GM19395 (cell line): ENCODE data around the gene ARID1A.

Experiments used
- ATAC-seq: cut with Tn5 transposase; IDR thresholded peaks from one replicate; pipeline ENCODE4 v1.9.1; 2021; ENCODE audit warnings: mild to moderate bottlenecking, moderate library complexity; ENCODE audit not compliant: unreplicated experiment

The ARID1A gene

DNA sequence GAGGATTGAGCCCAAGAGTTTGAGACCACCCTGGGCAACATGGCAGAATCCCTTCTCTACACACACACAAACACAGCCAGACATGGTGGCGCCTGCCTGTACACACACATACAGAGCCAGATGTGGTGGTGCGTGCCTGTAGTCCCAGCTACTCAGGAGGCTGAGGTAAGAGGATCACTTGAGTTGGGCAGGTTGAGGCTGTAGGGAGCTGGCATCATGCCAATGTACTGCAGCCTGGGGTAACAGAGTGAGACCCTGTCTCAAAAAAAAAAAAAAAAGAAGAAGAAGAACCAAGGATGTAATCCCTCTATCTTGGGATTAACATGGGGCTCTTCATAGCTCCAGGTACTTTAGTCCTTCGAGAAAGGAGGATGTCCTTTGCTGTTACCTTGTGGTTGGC, 62.5 kb downstream of the ARID1A start:
- no peak for ATAC-seq

GRCh38 chr1:26759531-26759930, 63.7 kb downstream of the ARID1A start:
- no peak for ATAC-seq

GRCh38 chr1:26761217-26761616, 65.4 kb downstream of the ARID1A start:
- ATAC-seq = no peak

DNA sequence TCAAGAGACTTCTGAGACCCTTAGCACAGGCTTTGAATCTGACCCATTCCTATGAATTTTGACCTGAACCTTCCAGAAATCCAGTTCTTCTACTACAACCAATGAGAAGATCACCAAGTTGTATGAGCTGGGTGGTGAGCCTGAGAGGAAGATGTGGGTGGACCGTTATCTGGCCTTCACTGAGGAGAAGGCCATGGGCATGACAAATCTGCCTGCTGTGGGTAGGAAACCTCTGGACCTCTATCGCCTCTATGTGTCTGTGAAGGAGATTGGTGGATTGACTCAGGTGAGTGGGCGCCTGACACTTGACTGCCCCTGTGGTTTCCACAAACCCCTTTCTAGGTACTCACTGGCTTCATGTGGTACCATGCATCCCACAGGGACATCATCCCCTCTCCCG, 71.9 kb downstream of the ARID1A start:
- ATAC-seq = no peak

DNA sequence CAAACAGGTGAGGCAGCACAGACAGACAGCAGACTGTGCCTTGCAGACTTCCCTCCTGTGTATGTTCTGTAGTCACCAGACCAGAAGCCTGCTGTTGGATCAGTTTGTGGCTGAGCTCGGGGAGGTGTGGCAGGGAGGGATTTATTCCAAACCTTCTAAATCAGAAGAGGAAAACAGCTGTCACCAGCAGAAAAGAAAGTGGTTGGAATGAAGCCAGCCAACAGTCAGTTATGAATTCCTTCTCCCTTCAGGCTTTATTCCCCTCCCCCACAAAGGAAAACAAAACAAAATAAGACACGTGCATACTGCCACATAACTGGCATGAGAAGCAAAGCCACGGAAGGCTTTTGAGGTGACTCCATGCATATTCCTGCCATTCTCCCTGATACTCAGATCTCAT, 72.9 kb downstream of the ARID1A start:
- ATAC-seq = no peak

DNA sequence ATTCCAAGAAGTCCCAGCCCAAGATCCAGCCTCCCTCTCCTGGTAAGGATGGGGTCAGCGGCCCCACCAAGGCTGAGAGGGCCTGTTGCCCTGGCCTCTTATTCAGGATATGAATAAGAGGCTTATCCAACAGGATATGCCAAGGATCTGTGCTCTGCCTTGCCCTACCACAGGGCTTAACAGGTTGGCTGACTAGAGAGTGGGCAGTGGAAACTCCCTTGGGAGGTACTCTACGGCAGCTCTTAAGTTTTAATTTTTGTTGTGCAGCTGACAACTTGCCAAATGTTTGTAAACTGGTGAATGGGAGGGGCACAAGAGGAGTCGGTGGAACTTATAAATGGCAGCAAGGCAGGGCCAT, 75.4 kb downstream of the ARID1A start:
- ATAC-seq = no peak

DNA sequence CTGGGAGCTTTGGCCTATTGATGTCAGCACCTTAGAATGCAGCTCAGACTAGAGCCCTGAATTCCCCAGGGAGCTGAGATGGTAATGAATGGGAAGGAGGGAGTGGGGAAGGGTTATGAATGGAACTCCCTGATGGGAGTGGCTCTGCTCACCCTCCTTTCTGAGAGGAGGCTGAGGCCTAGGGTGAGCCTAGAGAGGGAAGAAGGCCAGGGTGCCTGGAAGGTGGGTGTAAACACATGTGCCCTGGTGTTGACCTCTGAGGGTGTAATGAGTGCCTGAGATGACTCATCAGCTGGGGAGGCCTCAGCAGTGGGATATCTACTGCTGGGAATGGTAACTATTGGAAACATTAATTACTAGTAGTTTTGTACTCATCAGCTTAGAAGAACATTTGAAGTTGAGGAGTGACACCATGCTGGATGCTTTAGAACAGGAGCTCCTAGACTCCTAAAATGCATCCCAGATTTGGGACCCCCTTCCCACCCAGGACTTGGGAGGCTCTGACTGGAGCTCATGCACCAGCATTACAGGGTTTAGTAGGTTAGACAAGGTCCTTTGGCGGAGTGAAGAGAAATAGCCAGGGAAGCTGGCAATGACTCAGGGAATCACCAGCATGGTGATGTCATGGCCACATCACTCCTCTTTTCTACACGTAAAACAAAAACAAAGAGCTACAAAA, 76.0 kb downstream of the ARID1A start:
- no peak for ATAC-seq

DNA sequence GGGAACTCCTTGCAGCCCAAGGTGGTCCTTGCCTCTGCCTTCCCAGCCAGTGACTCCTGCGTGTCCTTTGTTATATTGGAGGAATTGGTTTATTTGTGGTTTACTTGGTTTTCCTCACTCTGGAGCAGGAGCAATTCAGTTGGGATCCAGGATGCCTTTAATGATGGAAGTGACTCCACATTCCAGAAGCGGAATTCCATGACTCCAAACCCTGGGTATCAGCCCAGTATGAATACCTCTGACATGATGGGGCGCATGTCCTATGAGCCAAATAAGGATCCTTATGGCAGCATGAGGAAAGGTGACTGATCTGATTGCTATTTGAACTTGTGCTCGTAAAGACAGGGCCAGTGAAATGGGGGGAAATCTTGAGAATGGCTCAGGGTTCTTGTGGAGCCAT, 76.9 kb downstream of the ARID1A start:
- ATAC-seq = no peak

GRCh38 chr1:26774462-26774861, 78.6 kb downstream of the ARID1A start:
- no peak for ATAC-seq

DNA sequence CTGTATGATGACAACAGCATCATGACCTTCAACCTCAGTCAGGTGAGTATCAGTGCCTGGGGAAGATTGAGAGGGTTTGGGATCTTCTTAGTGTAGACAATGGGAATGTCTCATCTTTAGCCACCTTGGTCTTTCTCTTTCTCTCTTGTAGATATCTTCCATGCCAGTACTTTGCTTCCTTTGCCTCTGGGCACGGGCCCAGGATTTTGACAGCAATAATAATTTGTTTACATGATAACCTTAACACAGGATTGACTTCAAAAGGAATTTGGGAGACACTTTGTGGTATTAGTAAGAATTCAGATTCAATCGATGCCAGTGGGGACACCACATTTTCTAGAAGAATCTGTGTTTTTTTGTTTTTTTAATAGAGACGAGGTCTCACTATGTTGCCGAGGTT, 79.9 kb downstream of the ARID1A start:
- ATAC-seq = no peak

GRCh38 chr1:26779098-26779668, 83.4 kb downstream of the ARID1A start:
- ATAC-seq = no peak

DNA sequence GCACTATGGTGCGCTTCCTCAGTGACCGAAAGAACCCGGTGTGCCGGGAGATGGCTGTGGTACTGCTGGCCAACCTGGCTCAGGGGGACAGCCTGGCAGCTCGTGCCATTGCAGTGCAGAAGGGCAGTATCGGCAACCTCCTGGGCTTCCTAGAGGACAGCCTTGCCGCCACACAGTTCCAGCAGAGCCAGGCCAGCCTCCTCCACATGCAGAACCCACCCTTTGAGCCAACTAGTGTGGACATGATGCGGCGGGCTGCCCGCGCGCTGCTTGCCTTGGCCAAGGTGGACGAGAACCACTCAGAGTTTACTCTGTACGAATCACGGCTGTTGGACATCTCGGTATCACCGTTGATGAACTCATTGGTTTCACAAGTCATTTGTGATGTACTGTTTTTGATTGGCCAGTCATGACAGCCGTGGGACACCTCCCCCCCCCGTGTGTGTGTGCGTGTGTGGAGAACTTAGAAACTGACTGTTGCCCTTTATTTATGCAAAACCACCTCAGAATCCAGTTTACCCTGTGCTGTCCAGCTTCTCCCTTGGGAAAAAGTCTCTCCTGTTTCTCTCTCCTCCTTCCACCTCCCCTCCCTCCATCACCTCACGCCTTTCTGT, 84.6 kb downstream of the ARID1A start:
- no peak for ATAC-seq

DNA sequence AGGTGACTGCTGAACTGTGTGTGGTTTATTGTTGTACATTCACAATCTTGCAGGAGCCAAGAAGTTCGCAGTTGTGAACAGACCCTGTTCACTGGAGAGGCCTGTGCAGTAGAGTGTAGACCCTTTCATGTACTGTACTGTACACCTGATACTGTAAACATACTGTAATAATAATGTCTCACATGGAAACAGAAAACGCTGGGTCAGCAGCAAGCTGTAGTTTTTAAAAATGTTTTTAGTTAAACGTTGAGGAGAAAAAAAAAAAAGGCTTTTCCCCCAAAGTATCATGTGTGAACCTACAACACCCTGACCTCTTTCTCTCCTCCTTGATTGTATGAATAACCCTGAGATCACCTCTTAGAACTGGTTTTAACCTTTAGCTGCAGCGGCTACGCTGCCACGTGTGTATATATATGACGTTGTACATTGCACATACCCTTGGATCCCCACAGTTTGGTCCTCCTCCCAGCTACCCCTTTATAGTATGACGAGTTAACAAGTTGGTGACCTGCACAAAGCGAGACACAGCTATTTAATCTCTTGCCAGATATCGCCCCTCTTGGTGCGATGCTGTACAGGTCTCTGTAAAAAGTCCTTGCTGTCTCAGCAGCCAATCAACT, 85.5 kb downstream of the ARID1A start:
- ATAC-seq = no peak

DNA sequence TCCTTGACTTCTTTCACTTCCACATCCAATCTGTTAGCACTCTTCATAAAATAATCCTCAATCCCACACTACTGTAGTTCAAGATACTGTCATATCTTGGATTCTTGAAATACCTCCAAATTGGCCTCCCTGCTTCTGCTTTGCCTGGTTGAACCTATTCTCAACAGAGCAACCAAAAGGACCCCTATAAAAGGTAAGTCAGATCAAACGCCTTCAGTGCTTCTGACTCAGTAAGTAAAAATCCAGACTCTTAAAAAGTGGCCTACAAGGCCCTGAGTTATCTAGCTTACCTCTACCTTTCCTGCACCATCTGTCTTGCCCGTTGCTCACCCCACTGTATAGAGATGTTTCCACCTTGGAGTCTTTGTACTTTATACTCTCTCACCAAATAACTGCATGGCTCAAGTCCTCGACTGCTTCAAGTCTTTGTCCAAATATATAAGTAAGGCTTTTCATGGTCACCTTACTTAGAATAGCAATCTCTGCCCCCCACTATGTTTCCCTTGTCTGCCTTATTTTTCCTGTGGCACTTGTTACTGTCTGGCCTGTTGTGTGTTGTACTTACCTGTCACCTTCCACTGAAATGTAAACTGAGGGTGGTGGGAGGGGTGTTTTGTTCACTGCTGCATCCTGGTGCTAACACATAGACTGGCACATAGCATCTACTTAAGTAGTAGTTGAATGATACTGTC, 86.9 kb downstream of the ARID1A start:
- no peak for ATAC-seq

GRCh38 chr1:26783646-26784022, 87.8 kb downstream of the ARID1A start:
- no peak for ATAC-seq

GRCh38 chr1:26784023-26784871, 88.4 kb downstream of the ARID1A start:
- ATAC-seq = no peak

DNA sequence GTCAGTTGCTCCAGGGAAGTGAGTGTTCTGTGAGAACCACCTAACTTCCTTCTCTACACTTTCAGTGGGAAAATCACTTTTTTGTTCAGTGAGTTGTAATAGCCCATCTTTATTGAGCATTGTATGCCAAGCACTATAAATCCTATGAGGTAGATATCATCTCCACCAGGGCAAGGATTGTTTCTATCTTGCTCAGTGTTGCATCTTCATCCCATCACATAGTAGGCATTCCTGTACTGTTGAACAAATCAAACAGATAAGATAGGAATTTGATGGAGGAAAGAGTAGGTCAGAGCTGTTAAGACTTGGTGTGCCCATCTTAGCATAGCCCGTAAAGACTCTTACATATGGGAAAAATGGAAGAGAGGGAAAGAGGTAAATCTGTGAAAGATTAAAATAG, 89.1 kb downstream of the ARID1A start:
- ATAC-seq = no peak

DNA sequence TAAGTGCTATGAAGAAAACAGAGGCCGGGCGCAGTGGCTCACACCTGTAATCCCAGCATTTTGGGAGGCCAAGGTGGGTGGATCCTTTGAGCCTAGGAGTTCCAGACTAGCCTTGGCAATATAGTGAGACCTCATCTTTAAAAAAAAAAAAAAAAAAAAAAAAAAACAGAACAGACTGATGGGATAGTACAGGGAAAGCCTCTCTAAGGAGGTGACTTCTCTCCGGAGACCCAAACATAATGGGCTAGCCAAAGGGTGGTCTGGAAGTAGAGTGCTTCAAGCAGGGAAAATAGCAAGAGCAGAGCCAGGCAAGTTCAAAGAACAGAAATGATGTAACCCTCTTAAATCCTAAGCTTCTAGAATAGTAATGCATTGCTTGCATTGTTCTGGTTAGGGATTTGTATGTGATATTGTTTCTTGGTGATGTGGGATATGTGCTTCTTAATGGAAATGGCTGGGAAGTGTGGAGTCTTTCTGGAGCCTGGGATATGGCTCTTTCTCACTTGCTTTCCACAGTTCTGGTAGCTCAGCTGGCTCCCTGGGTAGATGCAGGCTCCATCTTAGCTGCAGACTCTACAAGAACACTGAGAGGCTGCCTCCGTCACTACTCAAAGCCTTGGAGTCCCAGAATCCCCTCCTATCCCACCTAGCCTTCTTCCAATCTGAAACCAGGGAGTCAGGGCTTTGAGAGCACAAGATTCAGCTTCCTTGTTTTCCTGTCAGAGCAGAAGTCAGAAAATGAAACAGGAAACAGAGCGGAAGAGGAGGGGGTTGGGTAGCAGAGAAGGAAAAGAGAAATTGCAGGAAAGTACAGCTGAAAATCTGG, 90.0 kb downstream of the ARID1A start:
- no peak for ATAC-seq

DNA sequence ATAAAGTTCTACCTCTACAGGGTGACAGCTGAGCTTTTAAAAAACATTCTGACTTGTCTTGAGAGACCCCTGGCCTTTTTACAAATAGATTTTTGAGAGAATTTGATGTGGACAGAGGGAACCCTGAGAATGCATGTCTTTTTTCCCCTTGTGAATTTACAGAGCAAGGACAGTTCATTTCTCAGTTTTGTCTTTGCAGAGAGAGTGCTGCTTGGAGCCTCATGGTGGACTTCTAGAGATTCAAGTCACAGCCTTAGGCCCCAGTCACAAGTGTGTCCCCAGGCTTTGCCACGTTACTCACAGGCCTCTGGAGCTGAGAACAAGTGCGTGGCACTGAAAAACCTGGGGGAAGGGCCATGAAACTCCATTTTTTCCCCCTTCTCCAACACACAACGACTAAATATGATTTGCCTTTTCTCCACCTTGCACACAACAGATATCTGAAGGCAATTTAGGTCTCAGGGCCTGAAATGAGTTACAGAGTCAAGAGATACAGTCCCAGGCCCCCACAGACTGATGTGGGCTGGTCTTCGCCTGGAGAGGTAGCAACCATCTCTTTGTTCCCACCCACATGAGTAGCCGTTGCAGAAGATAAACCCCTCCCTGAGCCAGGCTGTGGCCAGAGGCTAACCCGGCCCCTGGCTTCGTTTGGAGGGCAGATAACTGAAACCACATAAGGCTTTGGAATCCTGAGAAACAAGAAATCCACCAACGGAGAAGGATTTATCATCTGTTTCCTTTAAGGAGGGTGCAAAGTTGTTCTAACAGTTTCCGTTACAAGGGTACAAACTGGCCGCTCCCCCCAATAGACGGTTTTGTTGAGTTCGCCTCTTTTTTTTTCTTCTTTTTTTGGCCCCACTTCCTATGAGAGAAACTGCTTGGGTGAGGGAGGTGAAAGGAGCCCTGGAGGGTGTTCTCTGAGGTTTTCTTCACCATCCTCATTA, 90.9 kb downstream of the ARID1A start:
- no peak for ATAC-seq
